NCI-H446 treated with DMSO at 0.1 percent for 48 hours (cell line): Measurements from ENCODE around the gene SFRP5.

ENCODE experiments used
- DNase-seq: peaks from one replicate; lab custom pipeline; 2025; lab: John Stamatoyannopoulos, UW

The SFRP5 gene

GRCh38 chr10:97771913-97772823 is at the start of gene SFRP5:
TSS of gene SFRP5 (minus strand) at chr10:97771999. CDS start at chr10:97771833, 166 bp downstream.
- no peak for DNase-seq

- no peak for DNase-seq
Observed at GRCh38 chr10:97820096-97820704, 48.4 kb upstream of the SFRP5 start.

- DNase-seq, result no peak
Observed at GRCh38 chr10:97818572-97818971, 46.8 kb upstream of the SFRP5 start.

GRCh38 chr10:97816609-97817008 is 44.8 kb upstream of the SFRP5 start:
- DNase-seq, result no peak

GRCh38 chr10:97814996-97815395 is 43.2 kb upstream of the SFRP5 start:
- DNase-seq, result no peak

GRCh38 chr10:97813311-97813710 is 41.5 kb upstream of the SFRP5 start:
- no peak for DNase-seq

- no peak for DNase-seq
Observed at GRCh38 chr10:97812696-97813095, 40.9 kb upstream of the SFRP5 start.

GRCh38 chr10:97811958-97812357 is 40.2 kb upstream of the SFRP5 start:
- DNase-seq, result no peak

- DNase-seq, result no peak
Observed at GRCh38 chr10:97810446-97810845, 38.6 kb upstream of the SFRP5 start.

- no peak for DNase-seq
Observed at GRCh38 chr10:97805949-97806348, 34.1 kb upstream of the SFRP5 start.

- DNase-seq, result no peak
Observed at GRCh38 chr10:97805096-97805884, 33.5 kb upstream of the SFRP5 start.

GRCh38 chr10:97801422-97801821 is 29.6 kb upstream of the SFRP5 start:
- no peak for DNase-seq

- DNase-seq, result no peak
Observed at GRCh38 chr10:97800474-97800873, 28.7 kb upstream of the SFRP5 start.

GRCh38 chr10:97798958-97799610 is 27.3 kb upstream of the SFRP5 start:
- no peak for DNase-seq

GRCh38 chr10:97796651-97797050 is 24.9 kb upstream of the SFRP5 start:
- no peak for DNase-seq

- DNase-seq, result no peak
Observed at GRCh38 chr10:97795886-97796285, 24.1 kb upstream of the SFRP5 start.

GRCh38 chr10:97791824-97792721 is 20.3 kb upstream of the SFRP5 start:
- DNase-seq, result no peak

- no peak for DNase-seq
Observed at GRCh38 chr10:97789770-97790397, 18.1 kb upstream of the SFRP5 start.

- no peak for DNase-seq
Observed at GRCh38 chr10:97788552-97789442, 17.0 kb upstream of the SFRP5 start.

GRCh38 chr10:97785731-97786130 is 13.9 kb upstream of the SFRP5 start:
- no peak for DNase-seq
